Uterus (tissue), 4 donors: ENCODE data around the gene NUMB. TPM values are rescaled to one million over a fixed set of nuclear protein-coding genes. Genes with fewer than 3 reads are reported as not detected.

Experiments
- DNase-seq, 2 donors: peaks; one replicate each; pipeline ENCODE4 v3.0.0-alpha.2; 2019 to 2020
- H3K27ac ChIP-seq, 2 donors: fragments of 200-600 bp; sonication (generic); 1 replicate in 1 of 2; 2 replicates in 1 of 2; pipeline ENCODE4 v1.5.1; 2016 to 2018
- H3K27me3 ChIP-seq, 2 donors: fragments of 200-600 bp; sonication (generic); one replicate each; pipeline ENCODE4 v1.5.1; 2018 to 2019; ENCODE audit warnings: control low read depth in 1 of 2
- H3K36me3 ChIP-seq, 2 donors: fragments of 200-600 bp; sonication (generic); one replicate each; pipeline ENCODE4 v1.5.1; 2019; ENCODE audit warnings: control low read depth in 1 of 2
- H3K4me1 ChIP-seq, 2 donors: fragments of 200-600 bp; sonication (generic); one replicate each; pipeline ENCODE4 v1.5.1; 2018 to 2019; ENCODE audit warnings: control low read depth in 1 of 2
- H3K4me3 ChIP-seq, 2 donors: fragments of 200-600 bp; sonication (generic); 1 replicate in 1 of 2; 2 replicates in 1 of 2; pipeline ENCODE4 v1.5.1; 2018 to 2019; ENCODE audit warnings: mild to moderate bottlenecking in 1 of 2
- H3K9me3 ChIP-seq, 2 donors: fragments of 200-600 bp; sonication (generic); one replicate each; pipeline ENCODE4 v1.5.1; 2019; ENCODE audit warnings: control low read depth in 1 of 2
- CTCF ChIP-seq, 4 experiments: fragments of 200-600 bp in 2 of 4; fragments of 450-650 bp in 2 of 4; sonication (generic) in 2 of 4; IDR thresholded peaks; one replicate each; pipeline ENCODE4 v1.5.1; 2016 to 2019; ENCODE audit warnings: antibody characterized with exemption in 4 of 4, mild to moderate bottlenecking in 2 of 4, moderate library complexity in 1 of 4
- POLR2A ChIP-seq, 2 donors: fragments of 450-650 bp; IDR thresholded peaks; one replicate each; pipeline ENCODE4 v1.6.1; 2016; ENCODE audit warnings: antibody characterized with exemption in 2 of 2, mild to moderate bottlenecking in 1 of 2, moderate library complexity in 1 of 2
- intact Hi-C: fragments of 100-400 bp; cut with DNase I; formaldehyde crosslinking; loops from one replicate; pipeline ENCODE4 v1.15.1; 2023; ENCODE audit warnings: low total_unique reads
- total RNA-seq, 4 donors: library from RNA; depleted of rRNA in 3 of 4; stranded (reverse); fragments of >200 nt in 3 of 4; gene quantifications; one replicate each; pipeline versions ENCODE4 v1.1.0 to v1.2.4, GENCODE V29; 2014 to 2023
- donor health status: DM: yes; HTN: yes; CAD: no.

The NUMB gene
- total RNA-seq, 4 donors from 2014 or later: 27.1 to 119 (median 40.8) TPM

- Histone ChIP-seq H3K27me3 (no peaks in the 10 kb centered on the region), H3K9me3 (no peaks in the 10 kb centered on the region), H3K36me3 (no peaks in the 10 kb centered on the region), H3K4me3 (peak overlapping the region; percentile 32 to 38), H3K4me1 (peaks cover 0 to 6% of the 10 kb centered on the region in 2 donors), H3K27ac (peak overlapping the region in 1 of 2 donors; percentile 19)
- DNase-seq: no peak
- intact Hi-C loops: no loop called here
- TF ChIP-seq POLR2A (IDR thresholded peaks at IDR 0.05): no peak
- TF ChIP-seq CTCF (IDR thresholded peaks at IDR 0.05): no peak
Observed at GRCh38 chr14:73245480-73246325, 212.6 kb downstream of the NUMB start.

- Histone ChIP-seq H3K9me3 (no peaks in the 10 kb centered on the region), H3K27me3 (no peaks in the 10 kb centered on the region), H3K36me3 (no peaks in the 10 kb centered on the region), H3K27ac (no peak overlapping the region), H3K4me1 (peaks cover 0 to 6% of the 10 kb centered on the region in 2 donors), H3K4me3 (no peak overlapping the region)
- DNase-seq: no peak
- intact Hi-C loops: no loop called here
- TF ChIP-seq POLR2A (IDR thresholded peaks at IDR 0.05): no peak
- no peak for TF ChIP-seq CTCF (IDR thresholded peaks at IDR 0.05)
Observed at GRCh38 chr14:73244541-73245290, 213.6 kb downstream of the NUMB start.

GRCh38 chr14:73243748-73244147 is 214.6 kb downstream of the NUMB start:
- Histone ChIP-seq H3K27ac (peak overlapping the region in 1 of 2 donors; percentile 71), H3K36me3 (no peaks in the 10 kb centered on the region), H3K4me1 (peaks cover 0 to 6% of the 10 kb centered on the region in 2 donors), H3K9me3 (no peaks in the 10 kb centered on the region), H3K27me3 (no peaks in the 10 kb centered on the region), H3K4me3 (no peak overlapping the region)
- DNase-seq: no peak
- TF ChIP-seq POLR2A (IDR thresholded peaks at IDR 0.05): no peak
- no peak for TF ChIP-seq CTCF (IDR thresholded peaks at IDR 0.05)
- intact Hi-C loops: no loop called here

- Histone ChIP-seq H3K9me3 (no peaks in the 10 kb centered on the region), H3K27me3 (no peaks in the 10 kb centered on the region), H3K27ac (peak overlapping the region; percentile 50 to 71), H3K4me3 (no peak overlapping the region), H3K4me1 (peaks cover 0 to 6% of the 10 kb centered on the region in 2 donors), H3K36me3 (no peaks in the 10 kb centered on the region)
- TF ChIP-seq CTCF (IDR thresholded peaks at IDR 0.05): no peak
- no peak for TF ChIP-seq POLR2A (IDR thresholded peaks at IDR 0.05)
- no peak for DNase-seq
- intact Hi-C loops: no loop called here
Observed at GRCh38 chr14:73243341-73243740, 215.0 kb downstream of the NUMB start.
